Lung (tissue), 12 donors: Measurements from ENCODE around the gene COLEC11. TPM values are rescaled to one million over a fixed set of nuclear protein-coding genes. Genes with fewer than 3 reads are reported as not detected.

ENCODE experiments used
- ATAC-seq: fragments of 200-7000 bp; cut with Tn5 transposase; one replicate; pipeline ENCODE4 v1.9.1; 2020; ENCODE audit warnings: moderate number of reproducible peaks; ENCODE audit not compliant: insufficient read depth, low FRiP score
- DNase-seq, 3 donors: peaks; one replicate each; pipeline ENCODE4 v3.0.0-alpha.2; 2013 to 2017
- H3K27ac ChIP-seq, 2 donors: one replicate each; pipeline ENCODE4 v1.5.1; 2013; ENCODE audit warnings: mild to moderate bottlenecking in 2 of 2, moderate library complexity in 2 of 2, control low read depth in 1 of 2, inconsistent platforms in 1 of 2, low read depth in 1 of 2, low read length in 1 of 2
- H3K27me3 ChIP-seq, 3 donors: one replicate each; pipeline ENCODE4 v1.5.1; 2013; ENCODE audit warnings: low read length in 2 of 3; ENCODE audit not compliant: control insufficient read depth in 3 of 3, insufficient read depth in 3 of 3
- H3K36me3 ChIP-seq, 4 donors: one replicate each; pipeline ENCODE4 v1.5.1; 2013; ENCODE audit warnings: low read length in 4 of 4, mild to moderate bottlenecking in 1 of 4, moderate library complexity in 1 of 4; ENCODE audit not compliant: control insufficient read depth in 4 of 4, insufficient read depth in 4 of 4
- H3K4me1 ChIP-seq, 5 donors: one replicate each; pipeline ENCODE4 v1.5.1; 2013; ENCODE audit warnings: low read length in 5 of 5, mild to moderate bottlenecking in 2 of 5, moderate library complexity in 1 of 5; ENCODE audit not compliant: control insufficient read depth in 5 of 5, insufficient read depth in 5 of 5
- H3K4me3 ChIP-seq: one replicate; pipeline ENCODE4 v1.5.1; 2013; ENCODE audit warnings: mild to moderate bottlenecking, control low read depth, moderate library complexity
- H3K9ac ChIP-seq, 2 donors: one replicate each; pipeline ENCODE4 v1.5.1; 2013; ENCODE audit warnings: low read length in 2 of 2, control low read depth in 1 of 2; ENCODE audit not compliant: insufficient read depth in 1 of 2
- H3K9me3 ChIP-seq, 4 donors: one replicate each; pipeline ENCODE4 v1.5.1; 2013; ENCODE audit warnings: low read length in 3 of 4, mild to moderate bottlenecking in 1 of 4, moderate library complexity in 1 of 4; ENCODE audit not compliant: control insufficient read depth in 4 of 4, insufficient read depth in 3 of 4
- WGBS, 2 donors: extraction: QIAGEN DNeasy Blood & Tissue Kit; methylation state at CpG; one replicate each; pipeline ENCODE4 v1.1.7; 2013; 5-methylcytosine and 5-hydroxymethylcytosine counted together
- polyA plus RNA-seq, 2 donors: library from polyadenylated mRNA; stranded (reverse); fragments of 200-250 nt; gene quantifications; one replicate each; pipeline ENCODE4 v1.2.1, GENCODE V29; 2013
- total RNA-seq, 2 donors: library from RNA; depleted of rRNA in 1 of 2; stranded (reverse); fragments of >200 nt in 1 of 2; gene quantifications; one replicate each; pipeline ENCODE4 v1.2.1, GENCODE V29; 2014 to 2021
- TF ChIP-seq, protein P1 (sequence below): IDR thresholded peaks from 2 replicates; pipeline ENCODE4 v1.5.1; 2012; ENCODE audit warnings: mild to moderate bottlenecking; ENCODE audit errors: control extremely low read depth, extremely low read depth
- donor health status: control.
- donor health status: control.
- donor health status: Bipolar disorder and iron deficiency.
- donor health status: healthy.
- donor health status: DM: yes; HTN: yes; CAD: no.

COLEC11 gene
- total and polyA plus RNA-seq, 4 donors, result 0.71 to 3.7 (median 1.9) TPM

DNA sequence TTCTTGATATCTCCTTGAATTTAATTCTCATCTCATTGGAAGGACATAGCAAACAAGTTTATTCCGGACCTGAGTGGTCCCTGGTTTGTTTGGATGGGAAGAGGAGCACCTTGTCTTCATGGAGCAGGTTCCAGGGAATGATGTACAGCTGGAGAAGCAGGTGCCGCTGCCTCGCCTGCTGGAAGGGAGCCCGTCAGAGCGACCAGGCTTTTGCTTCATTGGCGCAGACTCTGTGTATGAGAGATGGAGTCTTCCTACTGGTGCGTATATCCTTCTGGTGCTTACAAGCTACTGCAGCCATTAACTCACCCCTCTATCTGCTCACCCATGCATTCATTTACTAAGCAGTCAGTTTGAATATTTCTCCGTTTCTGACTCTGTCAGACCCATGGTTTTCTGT, 51.5 kb downstream of the COLEC11 start:
- no peak overlapping the region for H3K4me3 ChIP-seq
- H3K9me3 ChIP-seq, result no peaks in the 10 kb centered on the region
- H3K27ac ChIP-seq, result no peak overlapping the region
- WGBS, 2 donors, result 92 to 95% methylated on average over 8 of the region's 8 CpGs
- peaks cover 0 to 16% (median 0%) of the 10 kb centered on the region in 5 donors for H3K4me1 ChIP-seq
- no peaks in the 10 kb centered on the region for H3K27me3 ChIP-seq
- TF ChIP-seq, protein P1, sequence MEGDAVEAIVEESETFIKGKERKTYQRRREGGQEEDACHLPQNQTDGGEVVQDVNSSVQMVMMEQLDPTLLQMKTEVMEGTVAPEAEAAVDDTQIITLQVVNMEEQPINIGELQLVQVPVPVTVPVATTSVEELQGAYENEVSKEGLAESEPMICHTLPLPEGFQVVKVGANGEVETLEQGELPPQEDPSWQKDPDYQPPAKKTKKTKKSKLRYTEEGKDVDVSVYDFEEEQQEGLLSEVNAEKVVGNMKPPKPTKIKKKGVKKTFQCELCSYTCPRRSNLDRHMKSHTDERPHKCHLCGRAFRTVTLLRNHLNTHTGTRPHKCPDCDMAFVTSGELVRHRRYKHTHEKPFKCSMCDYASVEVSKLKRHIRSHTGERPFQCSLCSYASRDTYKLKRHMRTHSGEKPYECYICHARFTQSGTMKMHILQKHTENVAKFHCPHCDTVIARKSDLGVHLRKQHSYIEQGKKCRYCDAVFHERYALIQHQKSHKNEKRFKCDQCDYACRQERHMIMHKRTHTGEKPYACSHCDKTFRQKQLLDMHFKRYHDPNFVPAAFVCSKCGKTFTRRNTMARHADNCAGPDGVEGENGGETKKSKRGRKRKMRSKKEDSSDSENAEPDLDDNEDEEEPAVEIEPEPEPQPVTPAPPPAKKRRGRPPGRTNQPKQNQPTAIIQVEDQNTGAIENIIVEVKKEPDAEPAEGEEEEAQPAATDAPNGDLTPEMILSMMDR, result no peak
- DNase-seq, result no peak
- no peaks in the 10 kb centered on the region for H3K36me3 ChIP-seq
- H3K9ac ChIP-seq, result no peak overlapping the region
- ATAC-seq, result no peak

DNA sequence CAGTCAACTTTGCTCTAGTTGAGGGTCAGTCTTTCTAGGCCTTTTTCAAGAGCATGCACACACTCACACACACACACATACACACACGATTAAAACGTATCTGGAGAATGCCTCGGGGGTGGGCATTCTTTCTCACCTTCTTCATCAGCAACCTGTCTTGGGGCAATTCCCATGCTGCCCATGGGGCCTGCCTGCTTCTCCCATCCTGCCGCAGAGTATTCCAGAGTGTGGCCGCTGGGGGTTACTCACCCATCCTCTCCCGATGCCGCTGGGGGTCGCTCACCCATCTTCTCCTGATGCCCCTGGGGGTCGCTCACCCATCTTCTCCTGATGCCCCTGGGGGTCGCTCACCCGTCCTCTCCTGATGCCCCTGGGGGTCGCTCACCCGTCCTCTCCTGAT, 52.3 kb downstream of the COLEC11 start:
- ATAC-seq (no peak), DNase-seq (no peak)
- H3K27me3 ChIP-seq, result no peaks in the 10 kb centered on the region
- H3K27ac ChIP-seq, result no peak overlapping the region
- H3K9ac ChIP-seq, result no peak overlapping the region
- H3K9me3 ChIP-seq, result no peaks in the 10 kb centered on the region
- H3K36me3 ChIP-seq, result no peaks in the 10 kb centered on the region
- TF ChIP-seq, protein P1, result no peak
- no peak overlapping the region for H3K4me3 ChIP-seq
- H3K4me1 ChIP-seq, result peaks cover 0 to 24% (median 2%) of the 10 kb centered on the region in 5 donors
- WGBS, 2 donors, result 83 to 84% methylated on average over 13 of the region's 13 CpGs

DNA sequence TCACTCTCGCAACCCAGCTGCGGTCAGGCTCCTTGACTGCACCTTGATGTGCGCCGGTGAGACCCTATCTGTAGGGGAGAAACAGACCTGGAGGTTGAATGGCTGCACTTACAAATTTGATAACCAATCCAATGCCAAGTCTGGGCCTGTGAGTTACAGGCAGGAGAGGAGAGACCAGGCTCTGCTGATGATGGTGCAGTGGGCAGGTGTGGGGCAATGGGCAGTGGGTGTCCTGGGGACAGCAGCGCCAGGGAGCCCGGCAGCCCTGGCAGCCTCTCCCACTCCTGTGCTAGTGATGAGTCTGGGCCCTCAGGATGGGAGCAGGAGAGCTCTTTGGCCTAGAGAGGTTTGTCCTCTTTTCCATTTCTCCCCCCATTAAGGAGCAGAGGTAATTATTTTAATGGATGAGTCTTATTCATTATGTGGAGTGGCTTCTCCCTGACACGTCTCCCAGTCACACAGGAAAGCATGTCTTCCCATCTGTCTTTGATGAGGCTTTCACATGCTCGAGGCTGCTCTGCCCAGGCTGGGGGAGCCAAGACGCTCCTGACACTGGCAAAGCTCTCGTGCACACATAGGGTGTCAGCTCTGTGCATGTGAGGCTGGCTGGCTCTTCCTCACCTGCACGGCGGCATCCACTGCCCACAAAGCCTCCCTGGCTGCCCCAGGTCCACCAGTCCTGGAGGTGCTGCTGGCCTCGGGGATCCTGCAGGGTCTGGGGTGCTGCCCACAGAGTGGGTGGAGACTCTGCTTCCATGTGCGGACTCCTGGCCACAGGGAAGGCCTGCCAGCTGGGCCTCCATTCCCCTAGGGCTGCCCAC, 53.1 kb downstream of the COLEC11 start:
- DNase-seq (no peak), ATAC-seq (no peak)
- no peak overlapping the region for H3K27ac ChIP-seq
- TF ChIP-seq, protein P1, result no peak
- peaks cover 0 to 24% (median 2%) of the 10 kb centered on the region in 5 donors for H3K4me1 ChIP-seq
- H3K4me3 ChIP-seq, result no peak overlapping the region
- no peaks in the 10 kb centered on the region for H3K9me3 ChIP-seq
- no peaks in the 10 kb centered on the region for H3K27me3 ChIP-seq
- no peak overlapping the region for H3K9ac ChIP-seq
- H3K36me3 ChIP-seq, result no peaks in the 10 kb centered on the region
- 89 to 92% methylated on average over 14 of the region's 14 CpGs for WGBS, 2 donors
